Right ventricle myocardium inferior (tissue), 1 donor: ENCODE results near the gene RYR1. TPM values are rescaled to one million over a fixed set of nuclear protein-coding genes. Genes with fewer than 3 reads are reported as not detected.
"Not testable (repeated sequence)": the region's sequence is repeated elsewhere in the genome, so short reads cannot be mapped to it uniquely, and the experiment has no call there.

ENCODE experiments used
- ATAC-seq: fragments of 200-7000 bp; cut with Tn5 transposase; one replicate; pipeline ENCODE4 v1.9.1; 2020; ENCODE audit warnings: mild to moderate bottlenecking, moderate library complexity
- DNase-seq: peaks from one replicate; pipeline ENCODE4 v3.0.0; 2021; ENCODE audit errors: missing footprints
- intact Hi-C: fragments of 100-400 bp; cut with DNase I; formaldehyde crosslinking; loops from one replicate; pipeline ENCODE4 v1.11.0; 2022
- total RNA-seq: library from RNA; stranded (reverse); fragmentation: NEBNext Ultra II Directional; extraction: Animal tissue kit (Norgen Biotek cat#: 25700); gene quantifications from one replicate; pipeline ENCODE4 v1.2.1, GENCODE V29; 2021
- donor health status: DM: no; HTN: yes; CAD: no; lungs with severe emphysema.

The RYR1 gene
- total RNA-seq, 1 donor from 2014 or later = 0.81 TPM

DNA sequence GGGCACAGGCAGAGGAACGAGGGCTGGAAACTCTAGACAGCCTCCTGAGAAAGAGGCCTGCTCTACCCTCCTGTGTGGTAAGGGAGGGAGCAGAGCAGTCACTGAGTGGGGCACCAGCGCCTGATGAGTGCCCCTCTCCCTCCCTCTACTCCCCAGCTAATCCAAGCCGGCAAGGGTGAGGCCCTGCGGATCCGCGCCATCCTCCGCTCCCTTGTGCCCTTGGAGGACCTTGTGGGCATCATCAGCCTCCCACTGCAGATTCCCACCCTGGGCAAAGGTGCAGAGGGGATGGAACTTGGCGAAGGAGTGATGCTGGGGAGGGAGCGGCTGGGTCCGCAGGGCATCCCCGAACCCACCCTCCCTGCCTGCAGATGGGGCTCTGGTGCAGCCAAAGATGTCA is 67.0 kb downstream of the RYR1 start:
- DNase-seq = no peak
- ATAC-seq = no peak
- intact Hi-C loops = no loop called here

DNA sequence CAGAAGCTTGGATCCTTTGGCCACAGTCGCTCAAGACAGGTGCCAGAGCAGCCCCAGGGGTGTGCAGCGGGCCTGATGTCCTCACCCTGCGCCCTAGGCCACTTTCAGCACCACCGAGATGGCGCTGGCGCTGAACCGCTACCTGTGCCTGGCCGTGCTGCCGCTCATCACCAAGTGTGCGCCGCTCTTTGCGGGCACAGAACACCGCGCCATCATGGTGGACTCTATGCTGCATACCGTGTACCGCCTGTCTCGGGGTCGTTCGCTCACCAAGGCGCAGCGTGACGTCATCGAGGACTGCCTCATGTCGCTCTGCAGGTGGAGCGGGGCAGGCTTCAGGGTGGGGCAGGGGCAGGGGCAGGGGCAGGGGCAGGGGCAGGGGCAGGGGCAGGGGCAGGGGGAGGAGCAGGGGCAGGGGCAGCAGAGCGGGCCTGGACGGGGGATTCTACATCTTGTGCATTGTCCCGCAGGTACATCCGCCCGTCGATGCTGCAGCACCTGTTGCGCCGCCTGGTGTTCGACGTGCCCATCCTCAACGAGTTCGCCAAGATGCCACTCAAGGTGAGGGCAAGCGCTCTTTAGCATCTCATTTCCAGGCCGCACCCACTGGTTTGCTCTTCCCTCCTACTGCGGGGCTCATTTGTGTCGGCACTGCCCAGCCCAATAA is 69.1 kb downstream of the RYR1 start:
- DNase-seq (no peak), ATAC-seq (no peak)
- intact Hi-C loops = no loop called here

DNA sequence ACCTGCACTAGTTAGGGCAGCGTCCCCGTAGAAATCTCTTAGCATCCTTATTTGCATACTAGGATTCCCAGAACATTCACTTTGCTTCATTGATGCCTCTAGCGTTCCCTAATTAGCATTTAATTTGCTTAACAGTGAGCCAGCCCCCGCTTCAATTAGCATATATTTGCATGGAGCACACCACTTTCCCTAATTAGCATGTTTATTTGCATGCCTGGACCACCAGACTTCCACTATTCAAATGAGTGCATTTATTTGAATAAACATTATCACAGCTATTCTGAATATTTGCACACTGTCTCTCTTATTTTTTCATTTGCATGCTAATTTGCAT is 69.6 kb downstream of the RYR1 start:
- DNase-seq (no peak), ATAC-seq (no peak)
- intact Hi-C loops = no loop called here

DNA sequence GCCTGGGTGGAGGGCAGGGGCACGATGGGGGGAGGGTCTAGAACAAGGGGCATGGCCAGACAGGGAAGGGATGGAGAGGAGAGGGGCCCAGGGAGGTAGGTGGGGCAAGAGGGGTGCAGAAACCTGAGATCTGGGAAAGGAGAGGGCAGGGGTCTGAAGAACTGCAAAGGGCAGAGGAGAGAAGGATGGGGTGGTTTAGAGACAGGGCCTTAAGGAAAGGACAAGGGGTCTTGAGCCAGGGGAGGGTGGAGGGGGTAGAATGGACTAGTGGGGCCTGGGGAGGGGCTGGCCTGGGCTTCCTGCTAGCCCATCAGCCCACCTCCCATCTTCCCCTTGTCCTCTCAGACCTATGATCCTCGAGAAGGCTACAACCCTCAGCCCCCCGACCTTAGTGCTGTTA is 72.5 kb downstream of the RYR1 start:
- ATAC-seq (no peak), DNase-seq (no peak)
- intact Hi-C loops = no loop called here

DNA sequence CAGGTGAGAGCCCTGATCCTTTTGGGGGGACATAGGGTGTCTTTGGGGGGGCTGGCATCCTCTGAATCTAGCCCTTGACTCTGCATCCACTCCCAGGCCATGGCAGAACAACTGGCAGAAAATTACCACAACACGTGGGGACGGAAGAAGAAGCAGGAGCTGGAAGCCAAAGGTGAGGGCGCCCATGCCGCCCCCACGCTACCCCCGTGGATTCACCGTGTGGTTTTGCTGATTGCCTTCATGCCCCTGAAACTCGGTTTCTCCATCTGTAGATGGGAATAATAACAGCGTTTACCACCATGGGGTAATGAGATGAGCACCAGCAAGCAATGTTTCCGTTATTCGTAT is 72.9 kb downstream of the RYR1 start:
- intact Hi-C loops = no loop called here
- DNase-seq (no peak), ATAC-seq (no peak)

DNA sequence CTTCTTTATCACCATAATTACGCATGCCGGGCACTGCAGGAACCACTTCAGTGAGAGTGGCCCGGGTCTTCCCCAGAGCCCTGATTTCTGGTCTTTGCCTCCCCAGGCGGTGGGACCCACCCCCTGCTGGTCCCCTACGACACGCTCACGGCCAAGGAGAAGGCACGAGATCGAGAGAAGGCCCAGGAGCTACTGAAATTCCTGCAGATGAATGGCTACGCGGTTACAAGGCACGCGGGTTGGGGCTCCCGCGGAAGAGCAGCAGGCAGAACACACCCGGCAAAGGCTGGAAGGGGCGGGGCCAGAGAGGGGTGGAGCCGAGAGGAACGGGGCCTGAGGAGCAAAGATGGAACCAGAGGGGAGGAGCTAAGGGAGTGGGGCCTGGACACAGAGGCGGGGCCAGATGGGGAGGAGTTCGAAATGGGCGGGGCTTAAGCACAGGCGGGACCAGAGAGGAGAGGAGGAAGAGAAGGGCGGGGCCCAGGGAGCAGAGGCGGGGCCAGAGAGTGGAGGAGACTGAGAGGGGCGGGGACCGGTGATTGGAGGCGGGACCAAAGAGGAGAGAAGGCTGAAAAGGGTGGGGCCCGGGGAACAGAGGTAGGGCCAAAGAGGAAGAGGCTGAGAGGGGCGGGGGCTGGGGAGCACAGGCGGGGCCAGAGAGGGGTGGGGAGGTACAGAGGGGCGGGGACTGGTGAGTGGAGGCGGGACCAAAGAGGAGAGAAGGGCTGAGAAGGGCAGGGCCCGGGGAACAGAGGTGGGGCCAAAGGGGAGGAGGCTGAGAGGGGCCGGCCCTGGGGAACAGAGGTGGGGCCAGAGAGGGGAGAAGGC is 73.4 kb downstream of the RYR1 start:
- peak; percentile 69 for ATAC-seq
- intact Hi-C loops = no loop called here
- no peak for DNase-seq

DNA sequence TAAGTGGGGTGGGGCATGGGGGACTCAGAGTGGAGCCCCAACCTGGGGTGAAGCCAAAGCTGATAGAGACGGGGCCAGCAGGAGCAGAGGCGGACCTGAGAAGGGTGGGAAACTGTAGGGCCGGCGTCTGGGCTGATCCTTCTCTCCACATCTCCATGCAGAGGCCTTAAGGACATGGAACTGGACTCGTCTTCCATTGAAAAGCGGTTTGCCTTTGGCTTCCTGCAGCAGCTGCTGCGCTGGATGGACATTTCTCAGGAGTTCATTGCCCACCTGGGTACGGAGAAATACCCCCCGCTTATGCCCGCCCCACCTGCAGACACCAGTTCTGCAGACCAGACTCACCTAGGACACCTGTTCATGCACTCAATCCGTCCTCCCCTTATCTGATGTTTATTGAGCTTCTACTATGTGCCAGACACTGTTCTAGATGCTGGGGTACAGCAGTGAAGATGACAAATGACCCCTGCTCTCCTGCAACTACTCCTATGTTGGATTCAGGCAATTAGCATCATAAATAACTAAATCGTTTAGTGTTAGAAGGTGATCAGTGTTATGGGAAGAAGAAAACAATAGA is 74.1 kb downstream of the RYR1 start:
- no peak for ATAC-seq
- intact Hi-C loops = no loop called here
- no peak for DNase-seq

DNA sequence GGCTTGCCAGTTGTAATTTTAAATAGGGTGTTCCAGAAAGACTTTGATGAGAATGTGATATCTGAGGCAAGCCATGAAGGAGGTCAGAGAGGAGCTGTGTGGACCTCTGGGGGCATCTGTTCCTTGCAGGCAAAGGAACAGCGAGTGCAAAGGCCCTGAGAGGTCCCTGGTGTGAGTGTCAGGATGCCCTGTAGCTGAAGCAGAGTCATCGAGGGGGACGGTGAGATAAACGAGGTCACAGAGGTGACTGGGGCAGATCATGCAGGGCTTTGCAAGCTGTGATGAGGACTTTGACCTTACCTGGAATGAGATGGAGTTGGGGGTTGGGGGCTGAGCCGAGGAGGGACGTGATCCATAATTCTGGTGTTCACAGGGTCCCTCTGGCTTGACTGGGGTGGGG is 75.0 kb downstream of the RYR1 start:
- intact Hi-C loops = no loop called here
- ATAC-seq = no peak
- no peak for DNase-seq

DNA sequence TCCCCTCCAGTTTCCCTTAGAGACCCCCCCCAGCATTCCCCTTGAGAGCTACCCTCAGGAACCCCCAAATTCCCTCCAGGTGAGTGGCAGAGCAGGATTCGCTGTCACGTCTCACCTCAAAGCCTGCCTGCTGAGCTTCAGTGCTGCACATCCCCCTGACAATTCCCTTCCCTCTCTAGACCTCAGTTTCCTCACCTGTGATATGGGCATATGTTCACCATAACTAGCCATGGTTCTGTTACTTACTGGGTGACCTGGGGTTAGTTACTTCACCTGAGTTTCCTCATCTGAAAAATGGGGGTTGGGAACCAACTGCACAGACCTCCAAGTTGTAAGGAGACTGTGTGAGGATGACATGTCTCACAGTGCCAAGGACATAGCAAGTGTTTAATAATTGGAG is 75.5 kb downstream of the RYR1 start:
- no peak for ATAC-seq
- intact Hi-C loops = no loop called here
- DNase-seq = no peak

DNA sequence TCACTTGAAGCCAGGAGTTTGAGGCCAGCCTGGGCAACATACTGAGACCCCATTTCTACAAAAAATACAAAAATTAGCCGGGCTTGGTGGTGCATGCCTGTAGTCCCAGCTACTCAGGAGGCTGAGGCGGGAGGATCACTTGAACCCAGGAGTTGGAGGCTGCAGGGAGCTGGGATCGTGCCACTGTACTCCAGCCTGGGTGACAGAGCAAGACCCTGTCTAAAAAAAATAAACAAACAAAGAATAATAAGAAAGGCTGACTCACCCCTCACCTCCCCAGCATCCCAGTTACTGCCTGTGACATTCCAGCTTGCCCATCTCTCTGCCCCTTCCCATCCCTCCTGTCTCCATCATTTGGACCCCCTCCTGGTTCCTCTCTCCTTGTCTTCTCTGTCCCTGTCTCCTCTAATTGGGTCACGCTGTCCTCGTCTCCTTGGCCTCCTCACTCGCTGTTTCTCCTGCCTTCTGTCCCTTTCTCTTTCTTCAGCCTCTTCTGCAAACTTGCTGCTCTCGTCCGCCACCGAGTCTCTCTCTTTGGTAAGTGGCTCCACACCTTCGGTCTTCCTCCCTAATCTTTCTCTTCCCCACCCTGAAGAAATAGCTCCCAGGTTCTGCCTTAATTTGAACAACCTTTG is 77.7 kb downstream of the RYR1 start:
- intact Hi-C loops = no loop called here
- no peak for ATAC-seq

DNA sequence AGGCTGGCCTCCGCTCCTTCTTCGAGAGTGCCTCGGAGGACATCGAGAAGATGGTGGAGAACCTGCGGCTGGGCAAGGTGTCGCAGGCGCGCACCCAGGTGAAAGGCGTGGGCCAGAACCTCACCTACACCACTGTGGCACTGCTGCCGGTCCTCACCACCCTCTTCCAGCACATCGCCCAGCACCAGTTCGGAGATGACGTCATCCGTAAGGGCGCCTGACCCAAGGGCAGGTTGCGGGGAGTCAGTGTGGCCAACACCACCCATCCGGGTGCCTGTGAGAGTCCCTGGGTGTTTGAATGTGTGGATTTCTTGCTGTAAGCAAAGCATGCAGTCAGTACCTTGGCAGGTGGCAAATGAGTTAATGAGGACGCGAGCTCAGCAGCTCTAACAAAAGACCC is 78.8 kb downstream of the RYR1 start:
- no peak for DNase-seq
- intact Hi-C loops = no loop called here
- ATAC-seq = no peak

More for the DNA sequence above, 77.7 kb downstream of the RYR1 start:
- no peak for DNase-seq

DNA sequence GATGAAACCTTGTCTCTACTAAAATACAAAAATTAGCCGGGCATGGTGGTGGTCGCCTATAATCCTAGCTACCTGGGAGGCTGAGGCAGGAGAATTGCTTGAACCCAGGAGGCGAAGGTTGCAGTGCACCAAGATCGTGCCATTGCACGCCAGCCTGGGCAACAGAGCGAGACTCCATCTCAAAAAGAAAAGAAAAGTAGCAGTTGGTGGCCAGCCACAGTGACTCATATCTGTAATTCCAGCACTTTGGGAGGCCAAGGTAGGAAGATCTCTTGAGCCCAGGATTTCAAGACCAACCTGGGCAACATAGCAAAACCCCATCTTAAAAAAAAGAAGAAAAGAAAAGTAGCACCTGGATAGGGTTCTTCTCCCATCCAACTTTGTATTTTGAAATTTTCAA is 79.7 kb downstream of the RYR1 start:
- intact Hi-C loops, DNase-seq, ATAC-seq: not testable (repeated sequence)

DNA sequence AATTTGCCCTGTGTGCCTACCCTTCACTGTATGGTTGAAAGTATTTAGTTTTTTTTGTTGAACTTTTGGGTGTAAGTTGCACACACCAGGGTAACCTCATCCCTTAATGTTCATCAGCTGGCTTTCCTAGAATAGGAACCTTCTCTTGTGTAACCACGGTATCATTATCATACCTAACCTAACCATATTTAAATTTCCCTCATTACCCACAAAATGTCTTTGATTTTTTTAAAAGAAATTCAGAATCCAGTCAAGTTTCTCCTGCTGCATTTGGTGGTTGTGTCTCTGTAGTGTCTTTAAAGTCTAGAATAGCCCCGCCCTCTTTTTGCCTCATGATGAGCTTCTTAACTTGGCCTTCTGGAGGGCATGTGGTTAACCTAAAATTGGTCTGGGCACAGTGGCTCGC is 80.3 kb downstream of the RYR1 start:
- intact Hi-C loops = no loop called here

DNA sequence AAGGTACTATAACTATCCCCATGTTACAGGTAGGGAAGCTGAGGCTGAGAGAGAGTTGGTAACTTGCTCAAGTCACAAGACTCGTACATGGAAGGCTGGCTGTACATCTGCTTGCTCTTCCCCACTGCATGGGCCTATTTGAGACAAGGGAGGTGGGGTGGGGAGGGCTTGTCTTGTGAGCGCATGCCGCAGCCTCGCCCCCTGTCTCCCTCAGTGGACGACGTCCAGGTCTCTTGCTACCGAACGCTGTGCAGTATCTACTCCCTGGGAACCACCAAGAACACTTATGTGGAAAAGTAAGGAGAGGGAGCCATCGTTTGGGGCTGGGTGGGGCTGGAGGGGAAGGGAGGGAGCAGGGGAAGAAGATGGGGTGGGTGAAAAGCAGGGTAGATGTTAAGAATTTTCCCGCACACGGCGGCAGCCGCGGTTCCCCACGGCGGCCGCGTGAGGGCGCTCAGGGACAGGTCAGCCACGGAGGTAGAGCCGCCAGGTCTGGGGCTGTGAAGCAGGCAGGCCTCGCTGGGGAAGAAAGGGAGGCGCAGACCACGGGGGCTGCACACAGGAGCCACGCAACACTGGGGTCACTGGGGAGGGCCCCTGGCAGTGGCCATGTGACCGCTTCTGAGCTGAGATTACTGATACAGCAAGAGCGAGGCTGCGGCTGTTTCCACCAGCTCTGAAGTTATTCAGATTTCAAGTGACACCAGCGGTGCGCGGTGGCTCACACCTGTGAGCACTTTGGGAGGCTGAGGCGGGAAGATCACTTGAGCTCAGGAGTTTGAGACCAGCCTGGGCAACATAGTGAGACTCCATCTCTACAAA is 81.5 kb downstream of the RYR1 start:
- ATAC-seq = peak; percentile 51

More for the DNA sequence above, 80.3 kb downstream of the RYR1 start:
- no peak for DNase-seq
- ATAC-seq = no peak

DNA sequence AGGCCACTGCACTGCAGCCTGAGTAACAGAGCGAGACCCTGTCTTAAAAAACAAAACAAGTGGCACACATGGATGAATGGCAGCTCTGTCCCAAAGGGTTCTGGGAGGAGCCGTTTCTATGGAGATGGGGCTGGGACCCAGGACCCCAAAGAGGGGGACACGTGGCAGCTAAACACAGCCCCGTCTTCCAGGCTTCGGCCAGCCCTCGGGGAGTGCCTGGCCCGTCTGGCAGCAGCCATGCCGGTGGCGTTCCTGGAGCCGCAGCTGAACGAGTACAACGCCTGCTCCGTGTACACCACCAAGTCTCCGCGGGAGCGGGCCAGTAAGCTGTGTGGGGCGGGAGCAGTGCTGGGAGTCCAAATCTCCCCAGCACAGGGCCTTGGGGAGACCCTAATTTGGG is 82.4 kb downstream of the RYR1 start:
- intact Hi-C loops = no loop called here
- DNase-seq = no peak

More for the DNA sequence above, 81.5 kb downstream of the RYR1 start:
- intact Hi-C loops = no loop called here
- DNase-seq = peak; percentile 84

DNA sequence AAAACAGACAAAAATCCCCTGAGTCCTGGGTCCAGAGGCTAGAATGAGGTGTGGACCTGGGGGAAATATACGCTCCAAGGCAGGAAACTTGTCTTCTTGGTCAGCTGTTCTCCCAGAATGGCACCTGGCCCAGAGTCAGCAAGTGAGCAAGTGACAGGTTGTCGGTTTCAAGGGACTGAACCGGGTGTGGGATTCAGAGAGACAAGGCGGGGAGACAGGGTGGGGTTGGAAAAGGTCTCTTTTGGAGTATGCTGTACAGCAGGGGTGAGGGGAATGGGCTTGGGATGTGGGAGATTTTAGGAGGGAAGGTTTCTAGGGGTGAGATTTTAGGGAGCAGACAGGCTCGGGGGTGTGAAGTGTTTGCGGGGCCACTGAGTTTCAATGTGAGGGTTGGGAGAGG is 83.3 kb downstream of the RYR1 start:
- no peak for ATAC-seq
- DNase-seq = no peak
- intact Hi-C loops = no loop called here

More for the DNA sequence above, 82.4 kb downstream of the RYR1 start:
- no peak for ATAC-seq

DNA sequence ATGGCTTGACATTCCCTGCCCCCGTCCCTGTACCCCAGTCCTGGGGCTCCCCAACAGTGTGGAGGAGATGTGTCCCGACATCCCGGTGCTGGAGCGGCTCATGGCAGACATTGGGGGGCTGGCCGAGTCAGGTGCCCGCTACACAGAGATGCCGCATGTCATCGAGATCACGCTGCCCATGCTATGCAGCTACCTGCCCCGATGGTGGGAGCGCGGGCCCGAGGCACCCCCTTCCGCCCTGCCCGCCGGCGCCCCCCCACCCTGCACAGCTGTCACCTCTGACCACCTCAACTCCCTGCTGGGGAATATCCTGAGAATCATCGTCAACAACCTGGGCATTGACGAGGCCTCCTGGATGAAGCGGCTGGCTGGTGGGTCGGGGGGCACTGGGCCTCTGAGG is 83.8 kb downstream of the RYR1 start:
- no peak for ATAC-seq
- intact Hi-C loops = no loop called here
- peak; percentile 58 for DNase-seq

DNA sequence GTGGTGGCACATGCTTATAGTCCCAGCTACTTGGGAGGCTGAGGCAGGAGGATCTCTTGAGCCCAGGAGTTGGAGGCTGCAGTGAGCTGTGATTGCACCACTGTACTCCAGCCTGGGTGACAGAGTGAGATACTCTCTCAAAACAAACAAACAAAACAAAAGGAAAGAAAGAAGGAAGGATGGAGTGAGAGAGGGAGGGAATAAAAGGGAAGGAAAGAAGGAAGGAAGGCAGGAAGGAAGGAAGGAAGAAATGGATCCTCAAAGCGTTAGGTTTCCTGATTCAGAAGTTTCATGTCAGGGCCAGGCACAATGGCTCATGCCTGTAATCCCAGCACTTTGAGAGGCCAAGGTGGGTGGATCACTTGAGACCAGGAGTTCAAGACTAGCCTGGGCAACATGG is 84.5 kb downstream of the RYR1 start:
- ATAC-seq, intact Hi-C loops, DNase-seq: not testable (repeated sequence)

DNA sequence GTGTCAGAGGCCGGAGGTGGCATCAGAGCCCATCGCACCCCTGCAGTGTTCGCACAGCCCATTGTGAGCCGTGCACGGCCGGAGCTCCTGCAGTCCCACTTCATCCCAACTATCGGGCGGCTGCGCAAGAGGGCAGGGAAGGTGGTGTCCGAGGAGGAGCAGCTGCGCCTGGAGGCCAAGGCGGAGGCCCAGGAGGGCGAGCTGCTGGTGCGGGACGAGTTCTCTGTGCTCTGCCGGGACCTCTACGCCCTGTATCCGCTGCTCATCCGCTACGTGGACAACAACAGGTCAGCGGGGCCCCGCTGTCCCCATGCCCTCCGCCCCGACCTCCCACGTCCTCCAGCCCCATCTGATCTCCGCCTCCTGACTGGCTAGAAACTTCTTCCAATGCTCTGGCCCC is 85.7 kb downstream of the RYR1 start:
- ATAC-seq = no peak
- intact Hi-C loops = no loop called here
- no peak for DNase-seq
